HS-5 (cell line): ENCODE data around the gene ZSCAN22.
"Not testable (repeated sequence)": the region's sequence is repeated elsewhere in the genome, so short reads cannot be mapped to it uniquely, and the experiment has no call there.

ENCODE experiments used
- DNase-seq: peaks from one replicate; pipeline ENCODE4 v3.0.0-alpha.2; 2012; ENCODE audit warnings: low read depth

The ZSCAN22 gene

GRCh38 chr19:58326914-58327726 is at the start of gene ZSCAN22:
TSS of gene ZSCAN22 (plus strand) at chr19:58326994. CDS start at chr19:58334803, 7,809 bp downstream.
- DNase-seq: peak; percentile 89

GRCh38 chr19:58277197-58277596 is 49.6 kb upstream of the ZSCAN22 start:
- no peak for DNase-seq

GRCh38 chr19:58277748-58278540 is 48.9 kb upstream of the ZSCAN22 start:
- no peak for DNase-seq

- peak; percentile 95 for DNase-seq
Measured at GRCh38 chr19:58278541-58279041, 48.2 kb upstream of the ZSCAN22 start, which contains the start of gene ZNF8. TSS of gene ZNF8 (plus strand) at chr19:58278955. CDS start at chr19:58279082, 127 bp downstream.

GRCh38 chr19:58279042-58279924 is 47.5 kb upstream of the ZSCAN22 start:
- peak; percentile 14 for DNase-seq

- DNase-seq: no peak
Measured at GRCh38 chr19:58279925-58280316, 46.9 kb upstream of the ZSCAN22 start.

- no peak for DNase-seq
Measured at GRCh38 chr19:58284199-58284598, 42.6 kb upstream of the ZSCAN22 start.

GRCh38 chr19:58291943-58292342 is 34.9 kb upstream of the ZSCAN22 start:
- no peak for DNase-seq

- no peak for DNase-seq
Measured at GRCh38 chr19:58294743-58295374, 31.9 kb upstream of the ZSCAN22 start.

GRCh38 chr19:58296104-58296503 is 30.7 kb upstream of the ZSCAN22 start:
- DNase-seq: no peak

- no peak for DNase-seq
Measured at GRCh38 chr19:58300620-58301019, 26.2 kb upstream of the ZSCAN22 start.

GRCh38 chr19:58304255-58304654 is 22.5 kb upstream of the ZSCAN22 start:
- DNase-seq: no peak

GRCh38 chr19:58304748-58305064 is 22.1 kb upstream of the ZSCAN22 start:
- no peak for DNase-seq

GRCh38 chr19:58305065-58305931 is 21.5 kb upstream of the ZSCAN22 start, which contains the start of gene ERVK3-1:
TSS of gene ERVK3-1 (plus strand) at chr19:58305377. CDS start at chr19:58312169, 6,792 bp downstream.
- peak; percentile 76 for DNase-seq

- no peak for DNase-seq
Measured at GRCh38 chr19:58305932-58306323, 20.9 kb upstream of the ZSCAN22 start.

GRCh38 chr19:58307736-58308135 is 19.1 kb upstream of the ZSCAN22 start:
- DNase-seq: no peak

GRCh38 chr19:58310685-58311084 is 16.1 kb upstream of the ZSCAN22 start:
- not testable (repeated sequence) for DNase-seq

GRCh38 chr19:58311345-58311865 is 15.4 kb upstream of the ZSCAN22 start:
- no peak for DNase-seq

GRCh38 chr19:58315580-58315979 is 11.2 kb upstream of the ZSCAN22 start:
- no peak for DNase-seq

GRCh38 chr19:58317476-58318072 is 9.2 kb upstream of the ZSCAN22 start:
- no peak for DNase-seq
